Measurements from ENCODE around the gene PLEKHG5. TPM values are rescaled to one million over a fixed set of nuclear protein-coding genes. Genes with fewer than 3 reads are reported as not detected.

PLEKHG5 gene
- total RNA-seq, 2 experiments from 2014 or later = 1.3 to 1.8 TPM

DNA sequence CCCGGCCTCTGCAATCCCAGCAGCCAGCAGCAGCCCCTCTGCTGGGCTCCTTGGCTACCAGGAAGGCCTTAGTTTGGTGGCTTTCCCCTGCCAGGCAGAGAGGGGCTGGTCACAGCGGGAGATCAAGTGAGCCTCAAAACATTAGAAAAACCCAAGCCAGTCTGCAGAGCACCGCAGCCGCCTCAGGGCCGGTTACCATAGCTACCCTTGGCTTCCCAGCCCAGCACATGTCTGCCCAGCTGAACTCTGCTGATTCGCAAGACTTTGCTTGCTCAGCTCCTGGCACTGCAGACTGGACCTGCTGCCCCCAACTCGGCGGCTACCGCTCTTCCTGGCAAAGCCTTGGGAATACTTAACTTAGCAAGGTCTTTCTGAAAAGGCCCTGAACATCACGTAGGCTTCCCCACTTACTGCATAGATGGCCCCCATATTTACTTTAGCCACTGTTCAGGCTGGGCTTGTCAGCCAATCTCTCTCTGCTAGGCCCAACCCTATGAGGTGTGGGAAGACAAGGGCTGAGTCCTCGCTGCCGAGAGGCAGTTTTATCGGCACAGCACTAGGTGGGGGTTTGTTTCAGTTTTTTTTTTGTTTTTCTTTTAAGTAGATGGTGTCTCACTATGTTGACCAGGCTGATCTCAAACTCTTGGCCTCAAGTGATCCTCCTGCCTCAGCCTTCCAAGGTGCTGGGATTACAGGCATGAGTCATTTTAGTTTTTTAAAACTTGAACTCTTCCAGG, 28.6 kb upstream of the PLEKHG5 start:
- CTCF ChIA-PET = no interaction called here
- POLR2A ChIA-PET = no interaction called here
- Mint-ChIP-seq H3K27me3 (no peaks in the 10 kb centered on the region), H3K9me3 (no peaks in the 10 kb centered on the region), H3K4me3 (no peak overlapping the region), H3K27ac (no peak overlapping the region), H3K36me3 (ENCODE audit: low read depth) (peaks cover 1% of the 10 kb centered on the region), H3K4me1 (no peaks in the 10 kb centered on the region)
- no peak for DNase-seq

DNA sequence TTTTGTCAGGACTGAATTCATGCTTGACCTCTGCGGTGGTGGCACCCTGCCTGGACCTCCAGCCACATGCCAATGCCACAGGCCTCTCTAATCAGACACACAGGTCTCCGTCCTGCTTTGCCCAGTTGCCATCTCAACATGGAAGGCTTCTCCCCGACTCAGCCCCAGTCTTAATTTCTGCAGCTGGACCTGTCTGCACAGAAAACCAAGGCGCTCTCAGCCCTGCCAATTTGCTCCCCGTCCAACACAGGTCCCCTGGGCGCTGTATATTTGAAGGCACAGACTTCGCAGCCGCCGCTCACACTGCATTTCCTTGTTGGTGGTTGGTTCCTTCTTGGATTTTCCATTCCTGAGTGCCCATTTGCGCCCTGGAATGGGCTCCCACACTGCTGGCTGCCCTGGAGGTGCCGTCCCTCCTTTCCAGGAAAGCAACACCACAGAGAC, 28.0 kb upstream of the PLEKHG5 start:
- Mint-ChIP-seq H3K27me3 (no peaks in the 10 kb centered on the region), H3K4me1 (no peaks in the 10 kb centered on the region), H3K36me3 (ENCODE audit: low read depth) (no peaks in the 10 kb centered on the region), H3K9me3 (no peaks in the 10 kb centered on the region), H3K4me3 (no peak overlapping the region), H3K27ac (no peak overlapping the region)
- ChIA-PET CTCF (no interaction called here), POLR2A (no interaction called here)
- DNase-seq = no peak

DNA sequence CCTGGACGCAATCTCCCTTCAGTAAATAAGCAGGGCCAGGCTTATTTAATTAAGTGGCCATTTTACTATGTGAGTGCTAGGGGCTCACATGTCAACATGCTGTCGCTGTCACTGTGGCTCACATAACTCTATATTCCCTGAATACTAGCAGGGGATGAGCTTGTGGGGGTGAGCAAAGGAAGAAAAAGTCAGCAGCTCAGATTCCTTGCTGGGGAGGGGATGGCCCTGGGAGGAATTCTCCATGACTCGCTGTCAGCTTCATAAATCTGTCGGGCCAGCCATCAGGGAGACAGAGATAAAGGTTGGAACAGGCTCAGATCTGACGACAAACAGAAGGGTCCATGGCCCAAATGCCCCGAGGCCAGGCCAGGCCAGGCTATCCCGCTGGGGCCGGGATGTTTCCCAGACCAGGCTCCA, 26.0 kb upstream of the PLEKHG5 start:
- no peaks in the 10 kb centered on the region for H3K27me3 Mint-ChIP-seq
- no peak overlapping the region for H3K27ac Mint-ChIP-seq
- no peaks in the 10 kb centered on the region for H3K36me3 Mint-ChIP-seq (ENCODE audit: low read depth)
- CTCF ChIA-PET = no interaction called here
- no peak for DNase-seq
- no peaks in the 10 kb centered on the region for H3K4me1 Mint-ChIP-seq
- H3K9me3 Mint-ChIP-seq = no peaks in the 10 kb centered on the region
- POLR2A ChIA-PET = no interaction called here
- no peak overlapping the region for H3K4me3 Mint-ChIP-seq

DNA sequence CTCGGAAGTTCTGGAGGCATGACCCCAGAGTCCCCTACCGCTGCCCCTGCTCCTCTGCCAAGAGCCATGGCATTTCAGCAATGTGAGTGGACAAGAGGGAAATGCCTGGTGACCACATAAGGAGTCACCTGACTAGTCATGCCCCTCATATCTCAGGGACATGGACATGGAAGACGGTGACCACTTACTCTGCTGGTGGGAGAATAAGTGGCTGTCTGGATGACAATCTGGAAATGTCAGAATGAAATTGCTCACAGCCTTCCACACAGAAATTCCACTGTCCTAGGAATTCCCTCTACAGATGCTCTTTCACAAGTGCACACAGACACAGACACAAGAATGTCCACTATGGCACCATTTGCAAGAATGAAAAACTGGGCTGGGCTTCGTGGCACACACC, 24.3 kb upstream of the PLEKHG5 start:
- Mint-ChIP-seq H3K4me1 (no peaks in the 10 kb centered on the region), H3K27ac (no peak overlapping the region), H3K4me3 (no peak overlapping the region), H3K9me3 (no peaks in the 10 kb centered on the region), H3K27me3 (no peaks in the 10 kb centered on the region), H3K36me3 (ENCODE audit: low read depth) (no peaks in the 10 kb centered on the region)
- no peak for DNase-seq
- ChIA-PET POLR2A (no interaction called here), CTCF (no interaction called here)

DNA sequence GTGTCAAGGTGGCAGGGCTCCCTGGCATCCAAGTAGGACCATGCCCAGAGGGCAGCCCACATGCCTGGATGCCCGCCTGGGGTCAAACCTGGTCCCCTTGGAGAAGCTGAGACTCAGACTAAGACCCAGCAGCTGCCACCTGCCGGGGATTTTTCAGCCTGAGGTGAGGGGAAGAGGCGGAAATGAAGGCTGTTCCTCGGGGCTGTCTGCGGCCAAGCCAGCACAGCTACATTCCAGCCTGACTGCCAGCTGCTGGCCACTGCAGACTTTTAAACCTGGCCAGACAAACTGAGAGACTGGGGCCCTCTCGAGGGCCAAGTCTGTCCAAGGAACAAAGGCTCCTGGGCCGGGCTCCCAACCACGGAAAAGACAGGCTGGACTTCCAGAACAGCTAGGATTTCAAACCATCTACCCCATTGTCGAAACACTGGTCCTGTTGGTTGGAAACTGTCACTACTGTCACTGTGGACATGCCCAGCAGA, 21.9 kb upstream of the PLEKHG5 start:
- no peaks in the 10 kb centered on the region for H3K4me1 Mint-ChIP-seq
- ChIA-PET POLR2A (no interaction called here), CTCF (interaction anchor here (0.6 to 1.0 kb wide), 2 partner anchors 9 to 658 kb away, joined by 3 read pairs; no protein-coding TSS in a partner anchor)
- no peaks in the 10 kb centered on the region for H3K27me3 Mint-ChIP-seq
- no peak overlapping the region for H3K4me3 Mint-ChIP-seq
- DNase-seq = no peak
- no peak overlapping the region for H3K27ac Mint-ChIP-seq
- no peaks in the 10 kb centered on the region for H3K36me3 Mint-ChIP-seq (ENCODE audit: low read depth)
- no peaks in the 10 kb centered on the region for H3K9me3 Mint-ChIP-seq

DNA sequence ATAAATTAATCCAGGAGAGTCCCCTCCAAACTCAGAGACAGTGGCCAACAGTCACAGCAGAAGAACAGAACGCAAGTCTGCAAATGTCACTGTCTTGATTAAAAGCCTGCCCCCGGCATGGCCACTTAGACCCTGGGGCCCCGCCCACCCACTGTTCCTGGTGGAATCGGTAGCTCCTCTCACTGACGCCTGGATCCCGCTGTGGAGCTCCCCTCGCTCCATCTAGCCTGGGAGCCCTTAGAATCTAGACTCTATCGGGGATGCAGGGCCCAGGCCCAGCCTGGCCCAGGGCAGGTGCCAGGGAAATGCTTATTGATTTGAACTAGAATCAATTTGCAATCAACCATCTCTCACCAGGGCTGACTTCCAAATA, 21.4 kb upstream of the PLEKHG5 start:
- no peak overlapping the region for H3K4me3 Mint-ChIP-seq
- CTCF ChIA-PET = interaction anchor here (0.6 to 1.3 kb wide), 2 partner anchors 42 to 658 kb away, joined by 3 read pairs; partner anchors contain the start of gene NOL9

DNA sequence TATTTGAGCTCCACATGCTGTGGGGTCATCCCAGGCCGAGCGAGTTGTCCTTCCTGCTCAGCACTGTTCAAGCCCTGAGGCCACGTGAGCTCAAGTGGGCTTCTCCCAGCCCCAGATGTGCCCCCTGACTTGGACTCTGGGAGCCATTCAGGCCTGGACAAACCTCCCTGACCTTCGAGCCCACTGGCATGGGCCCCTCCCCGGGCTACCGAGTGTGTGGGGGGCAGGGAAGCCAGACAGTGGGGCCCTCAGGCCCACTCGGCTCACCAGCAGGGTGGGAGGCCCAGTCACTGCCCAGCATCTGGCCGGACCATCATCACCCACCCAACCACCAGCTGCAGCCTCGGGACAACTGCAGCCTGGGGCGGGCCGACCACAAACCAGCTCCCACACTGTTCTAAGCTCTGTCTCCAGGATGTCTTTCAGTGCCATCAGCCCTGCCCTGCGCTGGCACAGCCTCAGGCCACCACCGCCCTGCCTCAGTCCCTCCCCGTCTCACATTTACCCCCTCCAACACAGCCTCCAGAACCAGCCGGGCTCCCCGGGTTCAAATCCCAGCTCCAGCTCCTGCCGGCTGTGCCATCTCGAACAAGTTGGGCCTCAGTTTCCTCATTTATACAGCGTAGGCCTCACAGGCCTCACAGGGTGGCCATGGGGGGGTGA, 20.9 kb upstream of the PLEKHG5 start:
- Mint-ChIP-seq H3K4me3 (no peak overlapping the region), H3K27me3 (no peaks in the 10 kb centered on the region), H3K9me3 (no peaks in the 10 kb centered on the region), H3K27ac (no peak overlapping the region), H3K4me1 (no peaks in the 10 kb centered on the region), H3K36me3 (ENCODE audit: low read depth) (no peaks in the 10 kb centered on the region)
- no peak for DNase-seq
- CTCF ChIA-PET = interaction anchor here (1.3 kb wide), 1 partner anchor 42 kb away, joined by 3 read pairs; the partner anchor contains the start of gene NOL9
- POLR2A ChIA-PET = no interaction called here

More for the DNA sequence above, 21.4 kb upstream of the PLEKHG5 start:
- no peak for DNase-seq
- Mint-ChIP-seq H3K9me3 (no peaks in the 10 kb centered on the region), H3K36me3 (ENCODE audit: low read depth) (no peaks in the 10 kb centered on the region), H3K27ac (no peak overlapping the region), H3K4me1 (no peaks in the 10 kb centered on the region), H3K27me3 (no peaks in the 10 kb centered on the region)
- POLR2A ChIA-PET = no interaction called here

DNA sequence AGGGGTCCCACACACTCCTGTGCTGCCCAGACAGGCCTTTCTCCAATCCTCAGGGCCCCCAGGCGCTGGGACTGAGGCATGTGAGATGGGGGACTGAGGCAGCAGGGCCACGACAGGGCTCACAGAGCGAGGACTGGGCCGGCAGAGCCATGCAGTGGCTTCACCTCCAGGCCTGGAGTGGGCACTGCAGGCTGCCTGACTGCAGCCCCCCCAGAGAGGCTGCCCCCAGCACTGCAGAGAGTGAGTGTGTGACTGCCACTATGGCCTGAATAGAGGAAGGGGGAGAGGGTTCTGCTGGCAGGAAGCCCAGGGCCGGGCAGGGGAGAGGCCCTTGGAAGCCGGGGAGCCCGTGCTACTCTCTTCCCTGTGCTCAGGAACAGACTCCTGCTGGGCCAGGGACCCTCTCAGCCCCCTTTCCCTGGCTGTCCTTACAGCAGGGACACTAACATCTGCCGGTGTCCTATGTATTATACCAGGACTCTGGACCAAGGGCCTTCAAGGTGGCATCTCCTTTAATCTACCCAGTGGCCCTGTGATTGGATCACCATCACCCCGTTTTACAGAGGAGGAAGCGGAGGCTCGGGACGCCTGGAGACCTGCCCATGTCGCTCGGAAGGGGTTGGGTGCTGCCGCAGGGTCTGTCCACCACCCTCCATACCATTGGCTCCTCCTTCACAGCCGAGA, 20.2 kb upstream of the PLEKHG5 start:
- Mint-ChIP-seq H3K9me3 (no peaks in the 10 kb centered on the region), H3K4me1 (no peaks in the 10 kb centered on the region), H3K4me3 (no peak overlapping the region), H3K27me3 (no peaks in the 10 kb centered on the region), H3K27ac (no peak overlapping the region), H3K36me3 (ENCODE audit: low read depth) (no peaks in the 10 kb centered on the region)
- POLR2A ChIA-PET = no interaction called here
- CTCF ChIA-PET = interaction anchor here (0.6 to 1.3 kb wide), 2 partner anchors 43 to 373 kb away, joined by 3 read pairs; partner anchors contain the start of gene NOL9
- DNase-seq = no peak

DNA sequence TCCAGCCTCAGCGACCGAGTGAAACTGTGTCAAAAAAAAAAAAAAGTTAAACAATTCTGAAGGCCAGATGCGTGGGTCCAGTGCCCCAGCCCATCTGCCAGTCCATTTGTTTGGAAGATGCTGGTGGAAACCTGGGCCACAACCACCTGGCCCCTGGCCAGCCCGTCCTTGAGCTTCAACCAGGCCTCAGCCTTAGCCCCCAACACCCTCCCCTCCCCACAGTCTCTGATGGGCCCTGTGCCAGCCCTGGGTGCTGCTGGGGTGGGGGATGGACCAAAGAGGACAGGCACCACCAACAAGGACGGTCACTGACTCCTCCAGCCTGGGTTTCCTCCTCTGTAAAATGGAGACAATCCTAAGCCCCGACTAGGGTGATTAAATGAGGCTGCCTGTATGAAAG, 19.6 kb upstream of the PLEKHG5 start:
- no peaks in the 10 kb centered on the region for H3K4me1 Mint-ChIP-seq
- H3K9me3 Mint-ChIP-seq = no peaks in the 10 kb centered on the region
- ChIA-PET POLR2A (no interaction called here), CTCF (interaction anchor here (0.6 kb wide), 1 partner anchor 372 kb away, joined by 3 read pairs; no protein-coding TSS in a partner anchor)
- H3K4me3 Mint-ChIP-seq = no peak overlapping the region
- H3K36me3 Mint-ChIP-seq (ENCODE audit: low read depth) = no peaks in the 10 kb centered on the region
- no peak overlapping the region for H3K27ac Mint-ChIP-seq
- H3K27me3 Mint-ChIP-seq = no peaks in the 10 kb centered on the region
- no peak for DNase-seq

DNA sequence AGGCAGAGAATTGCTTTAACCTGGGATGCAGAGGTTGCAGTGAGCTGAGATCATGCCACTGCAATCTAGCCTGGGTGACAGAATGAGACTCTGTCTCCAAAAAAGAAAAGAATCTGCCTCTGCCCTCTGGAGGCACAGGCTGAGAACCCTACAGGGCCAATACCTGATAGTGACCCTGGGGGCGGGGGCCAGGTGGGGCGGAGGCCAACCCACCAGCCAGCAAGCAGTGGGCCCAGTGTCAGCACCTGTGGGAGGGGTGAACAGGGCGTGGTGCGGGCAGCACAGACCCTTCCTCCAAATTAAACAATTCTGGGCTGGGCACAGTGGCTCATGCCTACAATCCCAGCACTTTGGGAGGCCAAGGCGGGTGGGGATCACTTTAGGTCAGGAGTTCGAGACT, 19.0 kb upstream of the PLEKHG5 start:
- ChIA-PET POLR2A (no interaction called here), CTCF (no interaction called here)
- DNase-seq = no peak
- Mint-ChIP-seq H3K27ac (no peak overlapping the region), H3K36me3 (ENCODE audit: low read depth) (no peaks in the 10 kb centered on the region), H3K4me1 (no peaks in the 10 kb centered on the region), H3K9me3 (no peaks in the 10 kb centered on the region), H3K4me3 (no peak overlapping the region), H3K27me3 (no peaks in the 10 kb centered on the region)

DNA sequence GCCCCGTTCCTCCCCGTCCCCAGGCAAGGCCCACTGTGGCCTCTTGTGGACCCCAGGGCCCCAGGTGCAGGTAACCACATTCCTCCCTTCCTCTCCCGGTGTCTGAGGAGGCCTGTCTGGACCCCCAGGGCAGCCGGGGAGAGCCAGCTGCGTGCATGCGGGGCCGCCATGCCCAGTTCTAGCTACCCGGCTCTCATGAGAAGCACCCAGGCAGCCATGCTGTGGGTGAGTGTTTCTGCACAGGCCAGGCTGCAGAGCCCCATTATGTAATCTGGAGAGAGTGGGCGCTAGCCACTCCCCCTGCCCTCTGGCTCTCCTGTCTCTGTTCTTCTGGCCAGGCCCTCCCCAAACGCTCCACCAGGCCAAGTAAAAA, 18.4 kb upstream of the PLEKHG5 start:
- CTCF ChIA-PET = interaction anchor here (0.8 kb wide), 1 partner anchor 14 kb away, joined by 3 read pairs; no protein-coding TSS in a partner anchor
- DNase-seq = no peak
- no peak overlapping the region for H3K4me3 Mint-ChIP-seq
- H3K9me3 Mint-ChIP-seq = no peaks in the 10 kb centered on the region
- H3K27ac Mint-ChIP-seq = no peak overlapping the region
- H3K27me3 Mint-ChIP-seq = no peaks in the 10 kb centered on the region
- POLR2A ChIA-PET = no interaction called here
- no peaks in the 10 kb centered on the region for H3K36me3 Mint-ChIP-seq (ENCODE audit: low read depth)
- H3K4me1 Mint-ChIP-seq = no peaks in the 10 kb centered on the region

DNA sequence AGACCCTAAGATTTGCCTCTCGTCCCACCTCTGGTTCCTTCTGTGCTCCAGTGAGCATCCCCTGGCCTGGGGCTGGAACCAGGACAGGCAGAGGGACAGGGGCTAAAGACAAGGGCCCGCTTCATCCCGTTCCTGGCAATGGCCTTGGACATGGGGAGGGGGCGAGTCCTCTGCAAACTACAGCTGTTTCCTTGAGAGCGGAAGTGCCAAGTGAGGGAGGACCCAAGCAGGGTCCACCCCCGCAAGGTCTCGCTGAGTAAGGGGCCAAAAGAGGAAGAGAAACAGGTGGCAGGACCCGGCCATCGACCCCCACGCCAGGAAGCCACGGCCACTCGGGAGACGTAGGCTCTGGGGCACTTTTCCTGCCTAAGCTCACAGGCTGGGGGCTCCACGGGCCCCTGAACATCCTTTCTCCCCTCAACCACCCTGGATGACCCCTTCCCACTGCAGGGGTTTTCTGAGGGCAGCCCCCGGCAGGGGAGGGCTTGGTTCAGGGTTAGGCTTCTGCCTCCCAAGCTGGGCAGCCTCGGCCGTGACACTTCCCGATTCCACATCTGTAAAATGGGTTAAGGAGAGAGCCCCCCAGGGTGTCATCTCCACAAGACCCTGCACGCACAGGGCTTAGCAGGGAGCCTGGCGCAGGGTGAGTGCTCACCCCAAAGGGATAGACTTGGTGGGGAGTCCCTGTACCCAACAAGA, 17.9 kb upstream of the PLEKHG5 start:
- DNase-seq = no peak
- no peaks in the 10 kb centered on the region for H3K36me3 Mint-ChIP-seq (ENCODE audit: low read depth)
- H3K27ac Mint-ChIP-seq = no peak overlapping the region
- no peaks in the 10 kb centered on the region for H3K4me1 Mint-ChIP-seq
- H3K4me3 Mint-ChIP-seq = no peak overlapping the region
- H3K27me3 Mint-ChIP-seq = no peaks in the 10 kb centered on the region
- no peaks in the 10 kb centered on the region for H3K9me3 Mint-ChIP-seq
- ChIA-PET POLR2A (no interaction called here), CTCF (interaction anchor here (0.8 to 1.8 kb wide), 2 partner anchors 15 to 19 kb away, joined by 3 to 6 read pairs; no protein-coding TSS in a partner anchor)

DNA sequence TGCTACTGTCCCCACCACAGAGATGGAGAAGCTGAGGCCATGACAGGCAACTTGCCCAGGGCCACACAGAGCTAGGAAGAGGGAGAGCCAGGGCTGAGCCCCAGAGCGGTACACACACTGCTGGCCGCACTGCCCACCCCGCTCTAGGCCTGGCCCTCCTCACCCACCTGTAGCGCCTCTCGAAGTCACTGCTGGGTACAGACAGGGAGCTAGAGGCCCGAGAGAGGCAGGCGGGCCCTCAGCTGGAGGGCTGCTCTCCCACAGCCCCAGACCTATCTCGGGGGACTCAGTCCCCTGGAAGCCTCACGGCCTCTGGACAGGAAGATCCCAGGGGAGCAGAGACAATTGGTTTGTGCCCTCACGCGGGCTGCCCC, 17.3 kb upstream of the PLEKHG5 start:
- no peaks in the 10 kb centered on the region for H3K4me1 Mint-ChIP-seq
- POLR2A ChIA-PET = no interaction called here
- no peaks in the 10 kb centered on the region for H3K36me3 Mint-ChIP-seq (ENCODE audit: low read depth)
- no peak overlapping the region for H3K27ac Mint-ChIP-seq
- no peak overlapping the region for H3K4me3 Mint-ChIP-seq
- H3K27me3 Mint-ChIP-seq = no peaks in the 10 kb centered on the region
- no peak for DNase-seq
- CTCF ChIA-PET = interaction anchor here (1.8 kb wide), 1 partner anchor 18 kb away, joined by 6 read pairs; no protein-coding TSS in a partner anchor
- H3K9me3 Mint-ChIP-seq = no peaks in the 10 kb centered on the region

Measured in activated CD4-positive, alpha-beta T cell treated with anti-CD3 and anti-CD28 coated beads, Interleukin-2, amount 10 ng/mL, durations not matched to agents 7 days and 5 days (primary cell).